ENCODE results near the gene MRLN. TPM values are rescaled to one million over a fixed set of nuclear protein-coding genes. Genes with fewer than 3 reads are reported as not detected.
"Not testable (repeated sequence)": the region's sequence is repeated elsewhere in the genome, so short reads cannot be mapped to it uniquely, and the experiment has no call there.

The MRLN gene
- total RNA-seq, 1 experiment from 2014 or later = not detected

GRCh38 chr10:59745163-59745650, 8.0 kb downstream of the MRLN start:
- DNase-seq (ENCODE audit: low spot score) = no peak

GRCh38 chr10:59744762-59745161, 8.5 kb downstream of the MRLN start:
- not testable (repeated sequence) for DNase-seq (ENCODE audit: low spot score)

- DNase-seq (ENCODE audit: low spot score) = not testable (repeated sequence)
Measured at GRCh38 chr10:59744156-59744555, 9.1 kb downstream of the MRLN start.

GRCh38 chr10:59741583-59741982, 11.7 kb downstream of the MRLN start:
- DNase-seq (ENCODE audit: low spot score) = no peak

GRCh38 chr10:59741048-59741447, 12.2 kb downstream of the MRLN start:
- DNase-seq (ENCODE audit: low spot score) = no peak

GRCh38 chr10:59736749-59737148, 16.5 kb downstream of the MRLN start:
- no peak for DNase-seq (ENCODE audit: low spot score)

GRCh38 chr10:59735296-59735695, 18.0 kb downstream of the MRLN start:
- no peak for DNase-seq (ENCODE audit: low spot score)

GRCh38 chr10:59734014-59734462, 19.2 kb downstream of the MRLN start:
- no peak for DNase-seq (ENCODE audit: low spot score)

- DNase-seq (ENCODE audit: low spot score) = not testable (repeated sequence)
Measured at GRCh38 chr10:59733321-59734013, 19.8 kb downstream of the MRLN start.

GRCh38 chr10:59732849-59733248, 20.4 kb downstream of the MRLN start:
- not testable (repeated sequence) for DNase-seq (ENCODE audit: low spot score)

- DNase-seq (ENCODE audit: low spot score) = not testable (repeated sequence)
Measured at GRCh38 chr10:59729167-59729566, 24.1 kb downstream of the MRLN start.

- no peak for DNase-seq (ENCODE audit: low spot score)
Measured at GRCh38 chr10:59724098-59724938, 28.9 kb downstream of the MRLN start.

GRCh38 chr10:59720377-59720776, 32.9 kb downstream of the MRLN start:
- DNase-seq (ENCODE audit: low spot score) = no peak

GRCh38 chr10:59719374-59719773, 33.9 kb downstream of the MRLN start:
- DNase-seq (ENCODE audit: low spot score) = no peak

- no peak for DNase-seq (ENCODE audit: low spot score)
Measured at GRCh38 chr10:59718257-59718656, 35.0 kb downstream of the MRLN start.

GRCh38 chr10:59713196-59713821, 39.9 kb downstream of the MRLN start:
- no peak for DNase-seq (ENCODE audit: low spot score)

GRCh38 chr10:59711871-59712494, 41.3 kb downstream of the MRLN start:
- DNase-seq (ENCODE audit: low spot score) = no peak

GRCh38 chr10:59709395-59710125, 43.7 kb downstream of the MRLN start, which contains the start of gene SLC16A9:
Gene SLC16A9 (minus strand): TSS chr10:59709850. CDS start chr10:59684291, 25,559 bp downstream.
- DNase-seq (ENCODE audit: low spot score) = peak; percentile 70

- DNase-seq (ENCODE audit: low spot score) = no peak
Measured at GRCh38 chr10:59708816-59709394, 44.4 kb downstream of the MRLN start.

Measured in A172 (cell line).